Adrenal gland (tissue), 5 donors: ENCODE data around the gene AGBL4.

Source experiments
- POLR2A ChIP-seq, 2 donors: fragments of 450-650 bp; IDR thresholded peaks; one replicate each; pipeline ENCODE4 v1.6.1; 2017; ENCODE audit warnings: antibody characterized with exemption in 2 of 2, mild to moderate bottlenecking in 2 of 2, moderate library complexity in 1 of 2
- TF ChIP-seq, protein P1 (sequence below), 6 experiments: fragments of 450-650 bp in 4 of 6; fragments of 200-600 bp in 2 of 6; sonication (generic) in 1 of 6; IDR thresholded peaks; 1 replicate in 5 of 6; 2 replicates in 1 of 6; pipeline versions ENCODE4 v1.5.1 to v1.8.0; 2016 to 2021; ENCODE audit warnings: antibody characterized with exemption in 6 of 6, mild to moderate bottlenecking in 2 of 6, moderate library complexity in 1 of 6
- donor health status: DM: no; HTN: no; CAD: no.

DNA sequence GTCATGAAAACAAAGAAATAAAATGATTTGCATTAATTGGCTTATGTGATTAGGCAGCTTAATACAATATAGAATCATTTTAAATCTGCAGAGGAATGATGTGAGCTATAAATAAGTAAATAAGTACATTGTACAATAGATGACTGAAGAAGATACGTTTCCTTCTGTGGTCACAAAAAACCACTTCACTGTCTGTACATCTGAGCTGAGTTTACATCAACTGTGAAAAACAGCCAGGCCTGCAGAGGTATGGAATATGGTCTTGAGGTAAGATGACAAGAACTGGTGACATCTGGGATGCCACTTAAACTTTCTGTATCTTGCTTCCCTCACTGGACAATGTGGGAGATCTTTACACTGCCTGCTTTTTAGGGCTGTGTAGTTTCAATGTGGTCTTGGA is 1117.0 kb downstream of the AGBL4 start:
- TF ChIP-seq, protein P1, sequence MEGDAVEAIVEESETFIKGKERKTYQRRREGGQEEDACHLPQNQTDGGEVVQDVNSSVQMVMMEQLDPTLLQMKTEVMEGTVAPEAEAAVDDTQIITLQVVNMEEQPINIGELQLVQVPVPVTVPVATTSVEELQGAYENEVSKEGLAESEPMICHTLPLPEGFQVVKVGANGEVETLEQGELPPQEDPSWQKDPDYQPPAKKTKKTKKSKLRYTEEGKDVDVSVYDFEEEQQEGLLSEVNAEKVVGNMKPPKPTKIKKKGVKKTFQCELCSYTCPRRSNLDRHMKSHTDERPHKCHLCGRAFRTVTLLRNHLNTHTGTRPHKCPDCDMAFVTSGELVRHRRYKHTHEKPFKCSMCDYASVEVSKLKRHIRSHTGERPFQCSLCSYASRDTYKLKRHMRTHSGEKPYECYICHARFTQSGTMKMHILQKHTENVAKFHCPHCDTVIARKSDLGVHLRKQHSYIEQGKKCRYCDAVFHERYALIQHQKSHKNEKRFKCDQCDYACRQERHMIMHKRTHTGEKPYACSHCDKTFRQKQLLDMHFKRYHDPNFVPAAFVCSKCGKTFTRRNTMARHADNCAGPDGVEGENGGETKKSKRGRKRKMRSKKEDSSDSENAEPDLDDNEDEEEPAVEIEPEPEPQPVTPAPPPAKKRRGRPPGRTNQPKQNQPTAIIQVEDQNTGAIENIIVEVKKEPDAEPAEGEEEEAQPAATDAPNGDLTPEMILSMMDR (IDR thresholded peaks at IDR 0.05): no peak
- TF ChIP-seq POLR2A (IDR thresholded peaks at IDR 0.05): no peak
